Astrocyte (in vitro differentiated cells and primary cell): ENCODE data around the gene TATDN2. TPM values are rescaled to one million over a fixed set of nuclear protein-coding genes. Genes with fewer than 3 reads are reported as not detected.

ENCODE experiments used
- DNase-seq: peaks from one replicate; pipeline ENCODE4 v3.0.0-alpha.2; 2010; ENCODE audit warnings: low read depth
- FAIRE-seq: peaks from 2 replicates; lab custom pipeline; 2011; peaks lifted over from hg19 to GRCh38; lab: Jason Lieb, UNC
- H2AFZ ChIP-seq: 2 replicates; pipeline ENCODE4 v1.6.0; 2012; ENCODE audit warnings: low read depth, low read length, inconsistent platforms
- H3K27ac ChIP-seq: 2 replicates; pipeline ENCODE4 v1.5.1; 2011; ENCODE audit warnings: low read depth, low read length, inconsistent platforms
- H3K27me3 ChIP-seq: 2 replicates; pipeline ENCODE4 v1.6.0; 2011; ENCODE audit warnings: low read length, inconsistent platforms; ENCODE audit not compliant: insufficient read depth
- H3K36me3 ChIP-seq: 2 replicates; pipeline ENCODE4 v1.5.1; 2011; ENCODE audit warnings: low read length, inconsistent platforms; ENCODE audit not compliant: insufficient read depth
- H3K4me1 ChIP-seq: 2 replicates; pipeline ENCODE4 v1.5.1; 2011; ENCODE audit warnings: low read length, inconsistent platforms; ENCODE audit not compliant: insufficient read depth
- H3K4me2 ChIP-seq: 2 replicates; pipeline ENCODE4 v1.6.0; 2012; ENCODE audit warnings: low read length, inconsistent platforms
- H3K4me3 ChIP-seq: 2 replicates; pipeline ENCODE4 v1.5.1; 2011; ENCODE audit warnings: low read depth, mild to moderate bottlenecking, low read length, inconsistent platforms; ENCODE audit not compliant: insufficient read depth
- H3K79me2 ChIP-seq: 2 replicates; pipeline ENCODE4 v1.6.0; 2012; ENCODE audit warnings: mild to moderate bottlenecking, low read length, inconsistent platforms; ENCODE audit not compliant: insufficient read depth
- H3K9ac ChIP-seq: 2 replicates; pipeline ENCODE4 v1.6.0; 2012; ENCODE audit warnings: mild to moderate bottlenecking, low read length, inconsistent platforms
- H3K9me3 ChIP-seq: 2 replicates; pipeline ENCODE4 v1.5.1; 2012; ENCODE audit warnings: low read depth, mild to moderate bottlenecking, low read length, inconsistent platforms; ENCODE audit not compliant: insufficient read depth
- H4K20me1 ChIP-seq: 2 replicates; pipeline ENCODE4 v1.6.0; 2012; ENCODE audit warnings: low read length, inconsistent platforms; ENCODE audit not compliant: insufficient read depth
- H3K27ac Mint-ChIP-seq: one replicate; pipeline ENCODE4 v1.8.0; 2021; ENCODE audit warnings: mild to moderate bottlenecking, mixed read lengths; ENCODE audit not compliant: unreplicated experiment
- H3K27me3 Mint-ChIP-seq: one replicate; pipeline ENCODE4 v1.8.0; 2021; ENCODE audit warnings: low read depth, mixed read lengths; ENCODE audit not compliant: unreplicated experiment
- H3K36me3 Mint-ChIP-seq: one replicate; pipeline ENCODE4 v1.8.0; 2021; ENCODE audit warnings: low read depth, mixed read lengths; ENCODE audit not compliant: unreplicated experiment
- H3K4me1 Mint-ChIP-seq: one replicate; pipeline ENCODE4 v1.8.0; 2021; ENCODE audit warnings: low read depth, mixed read lengths; ENCODE audit not compliant: unreplicated experiment
- H3K4me3 Mint-ChIP-seq: one replicate; pipeline ENCODE4 v1.8.0; 2021; ENCODE audit warnings: mild to moderate bottlenecking, moderate library complexity, mixed read lengths; ENCODE audit not compliant: unreplicated experiment
- H3K9me3 Mint-ChIP-seq: one replicate; pipeline ENCODE4 v1.8.0; 2021; ENCODE audit warnings: mild to moderate bottlenecking, mixed read lengths; ENCODE audit not compliant: unreplicated experiment
- EZH2 ChIP-seq: IDR thresholded peaks from 2 replicates; pipeline ENCODE4 v1.6.1; 2012; ENCODE audit warnings: mild to moderate bottlenecking, low read length, inconsistent platforms; ENCODE audit not compliant: insufficient read depth
- total RNA-seq: library from RNA; stranded (reverse); gene quantifications from 2 replicates; pipeline ENCODE4 v1.2.1, GENCODE V29; 2021
- TF ChIP-seq, protein P1 (sequence below): IDR thresholded peaks from 2 replicates; pipeline ENCODE4 v1.5.1; 2011; ENCODE audit warnings: low read depth, mild to moderate bottlenecking, inconsistent platforms, low read length, moderate library complexity; ENCODE audit not compliant: insufficient read depth

TATDN2 gene
- total RNA-seq, 1 donor from 2014 or later = 29.5 TPM

DNA sequence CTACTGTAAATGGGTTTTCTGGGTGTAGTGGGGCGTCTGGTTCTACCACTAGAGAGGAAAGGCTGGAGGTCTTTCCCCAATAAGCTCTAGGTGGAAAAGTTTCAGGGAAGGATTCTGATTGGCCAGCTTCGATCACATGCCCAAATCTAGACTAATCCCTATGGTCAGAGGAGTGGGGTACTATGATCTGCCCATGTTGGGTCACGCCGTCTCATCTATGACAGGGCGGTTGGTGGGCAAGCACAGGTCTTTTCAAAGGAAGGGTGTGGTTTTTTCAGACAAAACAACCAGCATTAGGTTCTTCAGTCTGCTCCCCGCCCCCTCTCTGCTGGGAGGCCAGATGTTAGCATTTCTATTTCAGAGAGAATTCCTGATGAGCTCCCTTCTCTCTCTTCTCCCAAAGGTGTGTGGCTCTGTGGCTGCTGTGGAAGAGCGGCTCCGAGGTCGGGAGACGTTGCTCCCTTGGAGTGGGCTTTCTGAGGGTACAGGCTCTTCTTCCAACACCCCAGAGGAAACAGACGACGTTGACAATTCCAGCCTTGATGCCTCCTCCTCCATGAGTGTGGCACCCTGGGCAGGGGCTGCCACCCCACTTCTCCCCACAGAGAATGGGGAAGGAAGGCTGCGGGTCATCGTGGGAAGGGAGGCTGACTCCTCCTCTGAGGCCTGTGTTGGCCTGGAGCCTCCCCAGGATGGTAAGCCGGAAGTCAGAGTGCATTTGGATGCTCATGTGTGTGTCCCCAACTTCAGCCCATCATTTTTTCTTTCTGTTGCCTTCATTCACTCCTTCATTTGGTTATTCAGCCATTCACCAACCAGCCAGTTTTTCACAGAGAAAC lies 9.7 kb upstream of the TATDN2 start:
- Histone ChIP-seq H3K4me3 (no peak overlapping the region), H2AFZ (no peak overlapping the region), H3K27ac (no peak overlapping the region), H3K9me3 (no peaks in the 10 kb centered on the region), H4K20me1 (no peaks in the 10 kb centered on the region), H3K27me3 (no peaks in the 10 kb centered on the region), H3K79me2 (no peaks in the 10 kb centered on the region), H3K9ac (no peak overlapping the region), H3K4me1 (peaks cover 9% of the 10 kb centered on the region), H3K36me3 (peaks cover 4% of the 10 kb centered on the region), H3K4me2 (no peak overlapping the region)
- no peak for DNase-seq
- H3K9me3 Mint-ChIP-seq = peaks cover 8% of the 10 kb centered on the region
- H3K4me3 Mint-ChIP-seq = no peak overlapping the region
- TF ChIP-seq, protein P1, sequence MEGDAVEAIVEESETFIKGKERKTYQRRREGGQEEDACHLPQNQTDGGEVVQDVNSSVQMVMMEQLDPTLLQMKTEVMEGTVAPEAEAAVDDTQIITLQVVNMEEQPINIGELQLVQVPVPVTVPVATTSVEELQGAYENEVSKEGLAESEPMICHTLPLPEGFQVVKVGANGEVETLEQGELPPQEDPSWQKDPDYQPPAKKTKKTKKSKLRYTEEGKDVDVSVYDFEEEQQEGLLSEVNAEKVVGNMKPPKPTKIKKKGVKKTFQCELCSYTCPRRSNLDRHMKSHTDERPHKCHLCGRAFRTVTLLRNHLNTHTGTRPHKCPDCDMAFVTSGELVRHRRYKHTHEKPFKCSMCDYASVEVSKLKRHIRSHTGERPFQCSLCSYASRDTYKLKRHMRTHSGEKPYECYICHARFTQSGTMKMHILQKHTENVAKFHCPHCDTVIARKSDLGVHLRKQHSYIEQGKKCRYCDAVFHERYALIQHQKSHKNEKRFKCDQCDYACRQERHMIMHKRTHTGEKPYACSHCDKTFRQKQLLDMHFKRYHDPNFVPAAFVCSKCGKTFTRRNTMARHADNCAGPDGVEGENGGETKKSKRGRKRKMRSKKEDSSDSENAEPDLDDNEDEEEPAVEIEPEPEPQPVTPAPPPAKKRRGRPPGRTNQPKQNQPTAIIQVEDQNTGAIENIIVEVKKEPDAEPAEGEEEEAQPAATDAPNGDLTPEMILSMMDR = no peak
- no peak for TF ChIP-seq EZH2
- peaks cover 19% of the 10 kb centered on the region for H3K4me1 Mint-ChIP-seq
- H3K27ac Mint-ChIP-seq = peak overlapping the region; percentile 14
- no peak for FAIRE-seq
- H3K27me3 Mint-ChIP-seq = no peaks in the 10 kb centered on the region
- H3K36me3 Mint-ChIP-seq = peaks cover 4% of the 10 kb centered on the region

DNA sequence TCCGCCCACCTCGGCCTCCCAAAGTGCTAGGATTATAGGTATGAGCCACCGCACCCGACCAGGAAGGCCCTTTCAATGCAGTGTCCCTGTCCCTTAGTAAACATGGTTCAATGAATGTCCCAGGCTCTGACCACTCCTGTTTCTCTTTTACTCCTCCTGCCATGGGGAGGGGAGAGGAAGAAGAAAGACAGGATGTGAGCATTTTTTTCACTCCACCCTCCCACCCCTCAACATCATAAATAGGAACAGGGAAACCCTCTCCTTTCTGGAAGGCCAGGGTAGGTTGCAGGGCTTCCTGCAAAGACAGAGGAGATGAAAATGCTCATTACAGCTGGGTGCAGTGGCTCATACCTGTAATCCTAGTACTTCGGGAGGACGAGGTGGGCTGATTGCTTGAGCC lies 7.5 kb upstream of the TATDN2 start:
- H3K36me3 Mint-ChIP-seq = peaks cover 2% of the 10 kb centered on the region
- H3K4me1 ChIP-seq = peaks cover 9% of the 10 kb centered on the region
- H3K27ac ChIP-seq = no peak overlapping the region
- no peak overlapping the region for H3K4me3 Mint-ChIP-seq
- H4K20me1 ChIP-seq = no peaks in the 10 kb centered on the region
- DNase-seq = no peak
- no peaks in the 10 kb centered on the region for H3K79me2 ChIP-seq
- H3K36me3 ChIP-seq = peaks cover 3% of the 10 kb centered on the region
- no peak overlapping the region for H3K9ac ChIP-seq
- peaks cover 19% of the 10 kb centered on the region for H3K4me1 Mint-ChIP-seq
- peaks cover 4% of the 10 kb centered on the region for H3K9me3 ChIP-seq
- peaks cover 13% of the 10 kb centered on the region for H3K9me3 Mint-ChIP-seq
- H3K27me3 ChIP-seq = no peaks in the 10 kb centered on the region
- no peaks in the 10 kb centered on the region for H3K27me3 Mint-ChIP-seq
- no peak for TF ChIP-seq EZH2
- TF ChIP-seq, protein P1 = no peak
- no peak overlapping the region for H3K27ac Mint-ChIP-seq
- FAIRE-seq = no peak
- no peak overlapping the region for H2AFZ ChIP-seq
- H3K4me2 ChIP-seq = no peak overlapping the region
- H3K4me3 ChIP-seq = no peak overlapping the region
